ENCODE data around the gene CDC37L1.

GRCh38 chr9:4654084-4654483, 25.3 kb upstream of the CDC37L1 start:
- TF ChIP-seq CTCF (IDR thresholded peaks at IDR 0.05) (no peak), POLR2A (IDR thresholded peaks at IDR 0.05) (no peak)
